NCI-H1417 treated with DMSO at 0.1 percent for 48 hours (cell line): Measurements from ENCODE around the gene RFPL2.
"Not testable (repeated sequence)": the region's sequence is repeated elsewhere in the genome, so short reads cannot be mapped to it uniquely, and the experiment has no call there.

ENCODE experiments used
- DNase-seq: peaks from one replicate; lab custom pipeline; 2025; lab: John Stamatoyannopoulos, UW

Gene RFPL2

DNA sequence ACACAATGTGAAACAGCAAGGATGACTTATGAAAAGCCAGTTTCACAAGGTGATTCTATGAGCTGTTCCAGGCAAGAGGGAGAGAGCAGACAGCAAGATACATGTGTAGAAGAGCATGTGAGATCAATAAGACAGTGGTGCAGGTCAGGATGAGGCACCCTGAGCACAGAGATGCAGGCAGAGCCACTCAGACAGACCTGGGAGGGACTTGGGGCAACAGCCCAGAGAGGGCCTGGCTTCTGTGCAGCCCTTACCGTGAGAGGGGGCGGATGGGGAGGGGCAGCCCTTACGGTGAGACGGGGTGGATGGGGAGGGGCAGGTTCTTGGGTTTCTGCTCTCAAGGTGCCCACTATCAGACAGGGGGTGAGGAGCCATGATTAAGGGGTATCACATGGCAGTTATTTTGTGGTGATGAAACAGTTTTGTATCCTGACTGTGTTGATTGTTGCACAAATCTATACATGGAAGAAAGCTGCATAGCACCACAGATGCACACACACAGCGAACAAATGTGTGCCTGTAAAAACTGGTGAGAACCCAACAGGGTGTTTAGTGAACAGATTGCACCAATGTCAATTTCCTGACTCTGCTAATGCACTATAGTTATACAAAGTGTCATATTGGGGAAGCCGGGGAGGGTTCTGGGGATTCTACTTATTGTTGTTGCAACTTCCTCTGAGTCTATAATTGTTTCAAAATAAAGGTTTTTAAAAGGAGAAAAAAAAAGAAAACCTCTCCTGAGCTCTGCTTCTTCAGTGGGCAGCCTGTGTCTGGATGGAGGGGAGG lies 40.6 kb downstream of the RFPL2 start:
- no peak for DNase-seq

DNA sequence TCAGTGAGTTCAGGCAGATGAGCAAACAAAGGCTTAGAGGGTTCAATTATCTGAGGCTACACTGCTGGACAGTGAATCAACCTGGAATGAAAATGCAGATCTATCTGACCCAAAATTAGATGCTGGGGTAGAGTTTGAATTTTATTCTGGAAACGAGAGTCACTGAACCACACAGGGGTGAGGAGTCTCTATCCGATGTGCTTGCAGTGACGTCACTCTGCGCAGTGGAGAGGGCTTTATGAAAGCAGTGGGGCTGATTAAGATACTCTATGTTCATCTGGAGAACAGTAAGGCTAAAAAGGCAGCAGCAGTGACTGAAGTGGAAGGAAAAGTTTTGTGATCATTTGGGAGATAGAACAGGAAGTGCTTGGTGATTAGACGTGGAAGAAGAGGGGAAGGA lies 44.5 kb downstream of the RFPL2 start:
- DNase-seq = not testable (repeated sequence)

DNA sequence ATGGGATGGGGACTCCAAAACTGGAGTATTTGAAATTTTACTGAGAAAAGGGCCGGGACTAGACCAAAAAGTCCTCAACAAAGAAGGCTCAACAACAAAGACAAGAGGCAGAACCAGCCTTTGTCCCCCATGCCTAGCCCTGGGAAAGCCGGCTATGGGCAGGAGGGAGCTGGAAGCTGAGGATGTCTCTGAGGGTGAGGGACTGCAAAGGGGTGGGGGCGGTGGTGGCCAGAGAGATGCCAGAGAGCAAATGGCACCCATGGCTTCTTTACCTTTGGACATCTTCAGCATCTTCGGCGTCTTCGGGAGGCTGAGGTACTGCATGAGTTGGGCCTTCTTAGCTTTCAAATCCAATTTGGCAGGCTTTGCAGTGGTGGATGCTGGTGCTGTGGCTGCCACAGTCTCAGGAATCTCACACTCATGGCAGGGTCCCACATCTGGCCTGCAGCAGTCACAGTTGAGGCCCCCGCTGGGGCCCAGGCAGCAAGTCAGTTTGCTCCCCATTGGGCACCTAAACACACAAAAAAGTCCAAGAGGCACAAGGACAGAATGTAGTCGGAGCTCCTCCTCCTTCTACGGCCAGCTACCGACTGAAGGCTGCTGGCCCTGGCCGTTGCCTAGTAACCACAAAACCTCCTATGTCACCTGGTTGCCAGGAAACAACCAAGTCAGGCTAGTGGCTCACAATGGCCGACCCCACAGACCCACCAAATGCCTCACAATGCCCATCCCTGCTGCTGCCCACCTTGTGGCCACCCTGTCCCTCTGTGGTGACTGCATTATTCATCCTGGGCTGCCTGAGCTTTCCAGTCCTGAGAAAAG lies 46.0 kb downstream of the RFPL2 start, which contains the start of gene C22orf42:
TSS of gene C22orf42 (minus strand) at position 592 of the 822 bp plus-strand sequence. CDS start at position 504, 88 bp downstream.
- no peak for DNase-seq

DNA sequence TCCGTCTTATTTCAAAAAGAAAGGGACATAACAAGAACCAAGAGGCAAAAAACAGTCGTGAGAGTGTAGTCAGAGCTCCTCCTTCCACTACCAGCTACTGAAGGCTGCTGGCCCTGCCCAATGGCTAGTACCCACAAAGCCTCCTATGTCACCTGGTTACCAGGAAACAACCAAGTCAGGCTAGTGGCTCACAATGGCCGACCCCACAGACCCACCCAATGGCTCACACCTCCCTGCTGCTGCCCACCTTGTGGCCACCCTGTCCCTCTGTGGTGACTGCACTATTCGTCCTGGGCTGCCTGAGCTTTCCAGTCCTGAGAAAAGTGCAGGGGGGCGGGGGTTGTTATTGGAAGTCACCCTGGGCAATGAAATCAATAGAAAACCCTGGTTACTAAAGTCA lies 47.2 kb downstream of the RFPL2 start:
- not testable (repeated sequence) for DNase-seq

DNA sequence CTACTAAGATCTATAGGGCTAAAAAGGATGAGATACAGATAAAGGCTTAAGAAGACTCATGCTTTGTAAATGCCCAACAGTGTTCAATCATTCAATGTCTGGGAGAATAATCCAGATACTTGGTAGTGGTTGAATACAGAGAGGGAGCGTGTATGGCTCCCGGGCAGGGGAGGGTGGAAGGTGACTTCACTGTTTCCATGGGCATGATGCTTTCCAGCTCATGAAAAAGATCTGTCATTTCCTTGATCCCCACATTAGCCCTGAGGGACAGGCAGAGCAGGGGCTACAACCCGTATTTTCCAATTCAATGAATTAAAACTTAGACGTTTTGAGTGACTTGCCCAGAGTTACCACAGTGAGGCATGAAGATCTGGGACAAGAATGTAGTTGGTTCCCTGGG lies 50.1 kb downstream of the RFPL2 start:
- DNase-seq = not testable (repeated sequence)

DNA sequence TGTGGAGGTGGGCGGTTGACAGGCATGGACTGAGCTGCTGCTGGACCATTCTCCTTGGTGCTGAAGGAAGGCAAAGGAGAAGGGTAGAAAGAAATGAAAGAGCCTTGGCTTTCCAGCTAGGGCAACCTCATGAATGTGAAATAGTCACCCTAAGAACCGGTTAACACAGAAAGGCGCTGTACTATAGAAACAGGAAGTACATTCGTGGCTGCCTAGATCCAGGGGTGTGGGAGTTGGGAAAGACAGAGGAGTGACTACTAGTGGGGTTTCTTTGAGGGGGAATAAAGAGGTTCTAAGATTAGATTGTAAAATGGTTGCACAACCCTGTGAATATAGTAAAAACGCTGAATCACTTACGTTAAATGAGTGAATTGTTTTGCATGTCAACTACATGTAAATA lies 53.2 kb downstream of the RFPL2 start:
- DNase-seq = not testable (repeated sequence)

DNA sequence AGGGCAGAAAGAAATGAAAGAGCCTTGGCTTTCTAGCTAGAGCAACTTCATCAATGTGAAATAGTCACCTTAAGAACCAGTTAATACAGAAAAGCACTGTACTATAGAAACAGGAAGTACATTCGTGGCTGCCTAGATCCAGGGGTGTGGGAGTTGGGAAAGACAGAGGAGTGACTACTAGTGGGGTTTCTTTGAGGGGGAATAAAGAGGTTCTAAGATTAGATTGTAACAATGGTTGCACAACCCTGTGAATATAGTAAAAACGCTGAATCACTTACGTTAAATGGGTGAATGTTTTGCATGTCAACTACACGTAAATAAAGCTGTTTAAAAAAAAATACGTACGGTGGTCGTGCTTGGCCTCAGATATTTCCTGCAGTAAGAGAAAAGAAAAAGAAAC lies 54.2 kb downstream of the RFPL2 start:
- not testable (repeated sequence) for DNase-seq

DNA sequence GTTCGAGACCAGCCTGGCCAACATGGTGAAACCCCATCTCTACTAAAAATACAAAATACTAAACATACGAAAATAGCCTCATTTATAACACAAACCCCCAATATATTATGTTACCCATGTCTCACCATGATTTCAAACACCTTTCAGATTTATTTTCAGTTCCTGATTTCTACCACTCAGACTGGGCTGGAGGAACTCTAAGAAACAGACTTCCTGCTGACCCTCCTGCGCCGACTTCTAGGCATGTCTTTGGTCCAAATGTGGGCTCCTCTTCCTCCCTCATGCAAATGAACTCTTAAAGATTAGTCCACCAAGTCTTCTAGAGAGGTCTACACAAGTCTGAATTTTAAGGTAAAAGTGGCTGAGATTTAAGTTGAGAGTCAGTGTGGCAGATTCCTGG lies 56.5 kb downstream of the RFPL2 start:
- not testable (repeated sequence) for DNase-seq

DNA sequence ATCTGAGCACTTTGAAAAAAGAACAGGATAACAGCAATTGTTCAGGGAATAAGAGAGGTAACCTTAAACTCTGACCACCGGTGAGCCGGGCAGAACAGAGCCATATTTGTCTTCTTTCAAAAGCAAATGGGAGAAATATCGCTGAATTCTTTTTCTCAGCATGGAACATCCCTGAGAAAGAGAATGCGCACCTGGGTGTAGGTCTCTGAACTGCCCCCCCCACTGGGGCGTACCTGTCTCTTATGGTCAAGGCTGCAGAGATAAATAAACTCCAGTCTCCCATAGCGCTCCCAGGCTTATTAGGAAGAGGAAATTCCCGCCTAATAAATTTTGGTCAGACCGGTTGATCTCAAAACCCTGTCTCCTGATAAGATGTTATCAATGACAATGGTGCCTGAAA lies 57.7 kb downstream of the RFPL2 start:
- DNase-seq = not testable (repeated sequence)

DNA sequence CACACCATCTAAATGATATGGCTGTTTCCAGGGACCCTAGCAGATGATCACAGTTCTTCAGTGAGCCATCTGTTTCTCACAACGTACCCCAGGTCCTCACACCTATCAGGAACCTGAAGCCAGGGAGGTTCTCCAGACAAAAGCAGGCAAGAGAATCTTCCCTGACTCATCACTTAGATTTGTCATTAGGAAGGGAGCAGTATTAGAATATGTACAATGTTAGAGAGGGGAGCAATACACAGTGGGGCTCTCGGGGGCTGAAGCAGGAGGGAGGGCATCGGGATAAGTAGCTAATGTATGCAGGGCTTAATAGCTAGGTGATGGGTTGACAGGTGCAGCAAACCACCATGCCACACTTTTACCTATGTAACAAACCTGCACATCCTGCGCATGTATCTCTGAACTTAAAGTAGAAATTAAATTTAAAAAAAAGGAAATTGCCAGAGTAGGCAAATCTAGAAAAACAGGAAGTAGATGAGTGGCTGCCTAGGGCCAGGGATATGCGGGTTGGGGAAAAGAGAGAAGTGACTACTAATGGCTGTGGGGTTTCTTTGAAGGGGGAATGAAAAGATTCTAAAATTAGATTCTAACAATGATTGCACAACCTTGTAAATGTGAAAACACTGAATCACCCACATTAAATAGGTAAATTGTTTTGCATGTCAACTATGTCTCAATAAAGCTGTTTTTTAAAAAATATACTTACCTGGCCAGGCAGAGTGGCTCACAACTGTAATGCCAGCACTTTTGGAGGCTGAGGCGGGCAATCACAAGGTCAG lies 60.2 kb downstream of the RFPL2 start:
- no peak for DNase-seq

DNA sequence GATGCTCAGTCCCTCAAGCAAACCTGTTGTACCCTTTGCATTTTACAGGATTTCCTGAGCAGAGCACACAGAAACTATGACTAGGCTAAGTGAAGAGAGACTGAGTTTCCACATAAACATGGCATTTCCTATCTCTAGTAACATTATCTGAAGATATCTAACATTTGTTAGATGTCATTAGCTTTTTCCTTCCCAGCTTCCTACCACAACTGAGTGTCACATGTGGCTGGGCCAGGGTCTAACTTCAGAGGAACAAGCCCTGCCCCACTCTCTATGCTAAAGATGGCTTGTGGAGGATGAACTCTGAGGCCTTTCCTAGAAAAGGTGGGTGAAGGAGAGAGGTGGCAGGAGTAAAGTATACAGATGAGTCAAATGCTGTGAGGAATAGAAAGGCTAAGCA lies 62.3 kb downstream of the RFPL2 start:
- DNase-seq = no peak

DNA sequence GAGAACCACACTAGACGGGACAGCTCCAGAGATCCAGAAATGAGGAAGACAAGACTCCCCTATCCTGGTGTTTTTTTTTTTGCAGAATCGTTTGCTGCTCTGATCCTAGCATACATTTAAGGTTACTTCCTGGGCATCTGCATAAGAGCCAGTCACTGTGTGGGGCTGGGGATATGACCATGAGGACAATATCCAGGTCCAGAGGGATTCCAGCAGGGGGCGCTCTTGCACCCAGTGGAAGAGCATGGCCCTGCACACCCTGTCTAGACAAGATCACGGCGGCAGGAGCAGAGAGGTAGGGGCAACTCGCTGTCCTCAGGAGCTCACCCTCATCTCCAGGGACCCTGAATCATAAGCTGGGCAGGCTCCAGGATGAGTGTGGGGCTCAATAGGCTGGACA lies 64.2 kb downstream of the RFPL2 start:
- DNase-seq = not testable (repeated sequence)
